Measurements from ENCODE around the gene KANSL3. TPM values are rescaled to one million over a fixed set of nuclear protein-coding genes. Genes with fewer than 3 reads are reported as not detected.
"Not testable (repeated sequence)": the region's sequence is repeated elsewhere in the genome, so short reads cannot be mapped to it uniquely, and the experiment has no call there.

KANSL3 gene
- total RNA-seq, 4 donors from 2014 or later: 13.5 to 73.0 (median 62.1) TPM

GRCh38 chr2:96564026-96564425, 74.1 kb downstream of the KANSL3 start:
- H3K27ac ChIP-seq: no peak overlapping the region
- H3K36me3 ChIP-seq: no peaks in the 10 kb centered on the region
- no peak overlapping the region for H3K4me3 ChIP-seq
- H3K4me1 ChIP-seq: no peaks in the 10 kb centered on the region
- DNase-seq: no peak
- intact Hi-C loops (cut with DNase I; ENCODE audit: low total_unique reads): no loop called here
- H3K27me3 ChIP-seq: no peaks in the 10 kb centered on the region
- no peak for TF ChIP-seq POLR2A (IDR thresholded peaks at IDR 0.05)
- TF ChIP-seq, protein P1, sequence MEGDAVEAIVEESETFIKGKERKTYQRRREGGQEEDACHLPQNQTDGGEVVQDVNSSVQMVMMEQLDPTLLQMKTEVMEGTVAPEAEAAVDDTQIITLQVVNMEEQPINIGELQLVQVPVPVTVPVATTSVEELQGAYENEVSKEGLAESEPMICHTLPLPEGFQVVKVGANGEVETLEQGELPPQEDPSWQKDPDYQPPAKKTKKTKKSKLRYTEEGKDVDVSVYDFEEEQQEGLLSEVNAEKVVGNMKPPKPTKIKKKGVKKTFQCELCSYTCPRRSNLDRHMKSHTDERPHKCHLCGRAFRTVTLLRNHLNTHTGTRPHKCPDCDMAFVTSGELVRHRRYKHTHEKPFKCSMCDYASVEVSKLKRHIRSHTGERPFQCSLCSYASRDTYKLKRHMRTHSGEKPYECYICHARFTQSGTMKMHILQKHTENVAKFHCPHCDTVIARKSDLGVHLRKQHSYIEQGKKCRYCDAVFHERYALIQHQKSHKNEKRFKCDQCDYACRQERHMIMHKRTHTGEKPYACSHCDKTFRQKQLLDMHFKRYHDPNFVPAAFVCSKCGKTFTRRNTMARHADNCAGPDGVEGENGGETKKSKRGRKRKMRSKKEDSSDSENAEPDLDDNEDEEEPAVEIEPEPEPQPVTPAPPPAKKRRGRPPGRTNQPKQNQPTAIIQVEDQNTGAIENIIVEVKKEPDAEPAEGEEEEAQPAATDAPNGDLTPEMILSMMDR (IDR thresholded peaks at IDR 0.05): no peak
- no peaks in the 10 kb centered on the region for H3K9me3 ChIP-seq

- Histone ChIP-seq H3K9me3 (no peaks in the 10 kb centered on the region), H3K4me3 (no peak overlapping the region), H3K4me1 (no peaks in the 10 kb centered on the region), H3K27ac (no peak overlapping the region), H3K27me3 (no peaks in the 10 kb centered on the region), H3K36me3 (no peaks in the 10 kb centered on the region)
- TF ChIP-seq POLR2A (IDR thresholded peaks at IDR 0.05): no peak
- TF ChIP-seq, protein P1 (IDR thresholded peaks at IDR 0.05): no peak
- intact Hi-C loops (cut with DNase I; ENCODE audit: low total_unique reads): no loop called here
- no peak for DNase-seq
Observed at GRCh38 chr2:96558485-96558884, 79.6 kb downstream of the KANSL3 start.

DNA sequence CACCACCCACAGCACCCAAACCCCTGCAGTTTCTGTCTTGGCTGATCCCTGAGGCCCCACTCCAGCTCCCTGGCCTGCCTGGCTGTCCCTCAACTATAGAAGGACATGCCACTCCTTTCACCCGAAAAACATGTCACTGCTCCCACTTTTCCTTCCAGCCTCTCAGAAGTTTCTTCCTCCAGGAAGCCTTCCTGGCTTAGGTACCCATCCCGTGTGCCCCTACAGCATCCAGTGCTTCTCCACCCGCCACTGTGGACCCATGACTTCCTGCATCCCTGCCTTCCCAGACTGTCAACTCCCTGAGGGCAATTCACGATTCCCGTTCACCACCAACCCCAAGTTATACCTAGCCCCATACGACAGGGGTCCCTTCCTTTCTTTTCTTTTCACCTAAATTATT, 80.1 kb downstream of the KANSL3 start:
- DNase-seq: no peak
- no peak for TF ChIP-seq POLR2A (IDR thresholded peaks at IDR 0.05)
- TF ChIP-seq, protein P1 (IDR thresholded peaks at IDR 0.05): no peak
- Histone ChIP-seq H3K9me3 (no peaks in the 10 kb centered on the region), H3K27ac (no peak overlapping the region), H3K27me3 (no peaks in the 10 kb centered on the region), H3K4me1 (no peaks in the 10 kb centered on the region), H3K36me3 (no peaks in the 10 kb centered on the region), H3K4me3 (no peak overlapping the region)
- intact Hi-C loops (cut with DNase I; ENCODE audit: low total_unique reads): no loop called here

- H3K9me3 ChIP-seq; H3K27me3 ChIP-seq; DNase-seq; intact Hi-C loops (cut with DNase I; ENCODE audit: low total_unique reads); H3K4me3 ChIP-seq; H3K4me1 ChIP-seq; H3K27ac ChIP-seq; H3K36me3 ChIP-seq: not testable (repeated sequence)
Observed at GRCh38 chr2:96557421-96557820, 80.7 kb downstream of the KANSL3 start.

DNA sequence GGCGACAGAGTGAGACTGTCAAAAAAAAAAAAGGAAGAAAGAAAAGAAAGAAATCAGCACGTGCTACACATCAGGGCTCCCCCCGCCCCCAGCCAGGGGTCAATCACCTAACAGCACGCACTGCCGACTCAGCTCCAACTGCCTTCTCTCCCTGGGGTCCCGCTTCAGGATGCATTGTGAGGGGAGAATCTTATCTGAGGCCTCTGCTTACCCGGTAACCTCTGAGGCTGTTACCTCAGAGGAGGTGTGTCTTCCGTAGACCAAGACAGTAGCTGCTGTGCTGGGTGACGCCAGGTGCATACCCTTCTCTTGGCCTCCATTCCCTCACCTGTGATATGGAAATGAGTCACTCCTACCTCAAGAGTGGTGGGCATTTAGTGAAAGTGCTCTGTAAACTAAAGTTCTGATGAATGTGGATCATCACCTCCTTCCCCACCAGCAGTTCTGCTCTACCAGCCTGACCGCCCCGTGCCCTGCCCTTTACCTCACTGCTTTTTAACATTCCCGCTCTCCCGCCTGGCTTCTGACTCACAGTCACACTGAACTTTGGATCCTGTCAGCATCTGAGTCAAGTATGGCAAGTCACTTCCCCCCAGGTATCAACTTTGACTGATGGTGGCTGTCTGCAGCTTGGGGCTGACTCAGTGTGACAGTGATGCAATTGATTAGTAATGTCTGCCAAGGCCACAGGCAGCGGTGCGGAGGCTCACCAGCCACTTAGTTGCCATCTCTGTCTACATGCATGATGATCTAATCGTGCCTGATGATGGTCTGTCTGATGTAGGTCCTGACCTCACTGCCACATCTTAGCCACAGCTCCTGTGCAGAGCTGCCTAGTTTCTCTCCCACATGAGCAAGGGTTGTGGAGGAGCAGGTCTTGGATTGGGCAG, 81.4 kb downstream of the KANSL3 start:
- intact Hi-C loops (cut with DNase I; ENCODE audit: low total_unique reads): no loop called here
- no peaks in the 10 kb centered on the region for H3K27me3 ChIP-seq
- TF ChIP-seq, protein P1 (IDR thresholded peaks at IDR 0.05): no peak
- TF ChIP-seq POLR2A (IDR thresholded peaks at IDR 0.05): no peak
- no peaks in the 10 kb centered on the region for H3K9me3 ChIP-seq
- H3K4me1 ChIP-seq: no peaks in the 10 kb centered on the region
- H3K4me3 ChIP-seq: no peak overlapping the region
- no peak overlapping the region for H3K27ac ChIP-seq
- no peaks in the 10 kb centered on the region for H3K36me3 ChIP-seq
- DNase-seq: no peak
